HCT116 (cell line): ENCODE data around the gene WDR55. TPM values are rescaled to one million over a fixed set of nuclear protein-coding genes. Genes with fewer than 3 reads are reported as not detected.
"Not testable (repeated sequence)": the region's sequence is repeated elsewhere in the genome, so short reads cannot be mapped to it uniquely, and the experiment has no call there.

ENCODE experiments used
- ATAC-seq: fragments of 200-7000 bp; cut with Tn5 transposase; 2 replicates; pipeline ENCODE4 v1.9.1; 2020; ENCODE audit warnings: mild to moderate bottlenecking, moderate library complexity
- BruUV-seq: library from RNA; stranded (reverse); fragments of 400-500 nt; replicated peaks from 2 replicates; lab custom pipeline; 2021; lab: Mats Ljungman, UMichigan
- CTCF ChIA-PET: fragments of 300-600 bp; sonication (Branson Sonifier 250); formaldehyde crosslinking; loops from one replicate; lab custom pipeline; 2021; ENCODE audit warnings: antibody characterized with exemption; lab: Charles Lee
- POLR2A ChIA-PET: fragments of 300-600, 350-600 bp; sonication (Branson Sonifier 250); formaldehyde crosslinking; loops from one replicate; lab custom pipeline; 2021; ENCODE audit warnings: antibody characterized with exemption; lab: Charles Lee
- RAD21 ChIA-PET, 2 experiments: fragments of 300-600 bp; sonication (Branson Sonifier 250); formaldehyde crosslinking; loops; one replicate each; lab custom pipeline; 2023; ENCODE audit warnings: low total read pairs in 2 of 2; ENCODE audit not compliant: uncharacterized antibody in 2 of 2, unreplicated experiment in 2 of 2, low non-redundant PET in 1 of 2; lab: Charles Lee
- DNase-seq: peaks from one replicate; pipeline ENCODE4 v3.0.0-alpha.2; 2010; ENCODE audit warnings: low read depth, low spot score
- H2AFZ ChIP-seq: fragments of 200-600 bp; shearing (Covaris generic), sonication (generic); 2 replicates; pipeline ENCODE4 v1.6.1; 2017; ENCODE audit warnings: low read depth, mixed run types, mixed read lengths, antibody characterized with exemption, low read length; ENCODE audit not compliant: poor library complexity, severe bottlenecking
- H3K27ac ChIP-seq: 2 replicates; pipeline ENCODE4 v1.5.1; 2012; ENCODE audit warnings: low read depth, low read length
- H3K27me3 ChIP-seq: fragments of 200-600 bp; sonication (generic); 2 replicates; pipeline ENCODE4 v1.6.1; 2016; ENCODE audit warnings: mixed run types, low read length, mixed read lengths; ENCODE audit not compliant: insufficient read depth
- H3K36me3 ChIP-seq, 2 experiments: fragments of 200-500 bp in 1 of 2; fragments of 200-600 bp in 1 of 2; sonication (Bioruptor generic) in 1 of 2; sonication (generic) in 1 of 2; 2 replicates each; pipeline versions ENCODE4 v1.5.1 to v1.6.1; 2014 to 2016; ENCODE audit warnings: low read length in 2 of 2, inconsistent platforms in 1 of 2, mixed read lengths in 1 of 2, mixed run types in 1 of 2; ENCODE audit not compliant: insufficient read depth in 2 of 2, control insufficient read depth in 1 of 2
- H3K4me1 ChIP-seq, 2 experiments: fragments of 200-600 bp in 1 of 2; sonication (generic) in 1 of 2; 2 replicates each; pipeline versions ENCODE4 v1.5.1 to v1.6.1; 2012 to 2017; ENCODE audit warnings: low read length in 2 of 2, inconsistent platforms in 1 of 2, mild to moderate bottlenecking in 1 of 2, mixed read lengths in 1 of 2, mixed run types in 1 of 2, moderate library complexity in 1 of 2; ENCODE audit not compliant: insufficient read depth in 2 of 2, control insufficient read depth in 1 of 2
- H3K4me2 ChIP-seq: fragments of 200-600 bp; sonication (generic); 2 replicates; pipeline ENCODE4 v1.6.1; 2017; ENCODE audit warnings: mixed run types, low read length, mixed read lengths
- H3K4me3 ChIP-seq, 2 experiments: fragments of 200-600 bp in 1 of 2; sonication (generic) in 1 of 2; replicated peaks in 1 of 2; 2 replicates each; pipeline ENCODE4 v1.5.1; 2011 to 2016; ENCODE audit warnings: low read length in 2 of 2, control low read depth in 1 of 2, low read depth in 1 of 2, mild to moderate bottlenecking in 1 of 2, mixed read lengths in 1 of 2, mixed run types in 1 of 2
- H3K79me2 ChIP-seq: fragments of 200-600 bp; sonication (generic); 2 replicates; pipeline ENCODE4 v1.6.1; 2017; ENCODE audit warnings: mild to moderate bottlenecking, mixed run types, low read length, moderate library complexity, mixed read lengths; ENCODE audit not compliant: insufficient read depth
- H3K9ac ChIP-seq: fragments of 200-600 bp; sonication (generic); 2 replicates; pipeline ENCODE4 v1.6.1; 2016; ENCODE audit warnings: low read length, mixed read lengths
- H3K9me2 ChIP-seq: fragments of 200-600 bp; sonication (generic), shearing (Covaris generic); 2 replicates; pipeline ENCODE4 v1.6.1; 2017; ENCODE audit warnings: mixed run types, mild to moderate bottlenecking, moderate library complexity; ENCODE audit not compliant: insufficient read depth
- H3K9me3 ChIP-seq, 2 experiments: fragments of 200-500 bp in 1 of 2; fragments of 200-600 bp in 1 of 2; sonication (Bioruptor generic) in 1 of 2; sonication (generic) in 1 of 2; 2 replicates each; pipeline ENCODE4 v1.6.1; 2014 to 2017; ENCODE audit warnings: low read length in 2 of 2, mixed read lengths in 2 of 2, inconsistent platforms in 1 of 2, low read depth in 1 of 2, mild to moderate bottlenecking in 1 of 2, mixed run types in 1 of 2, moderate library complexity in 1 of 2; ENCODE audit not compliant: control insufficient read depth in 1 of 2, insufficient read depth in 1 of 2
- H4K20me1 ChIP-seq: fragments of 200-600 bp; sonication (generic), shearing (Covaris generic); 2 replicates; pipeline ENCODE4 v1.6.1; 2017; ENCODE audit warnings: mixed run types, mild to moderate bottlenecking, moderate library complexity; ENCODE audit not compliant: insufficient read depth
- CBX3 ChIP-seq: IDR thresholded peaks from 2 replicates; pipeline ENCODE4 v1.6.1; 2012; ENCODE audit warnings: low read depth
- ELF1 ChIP-seq: IDR thresholded peaks from 2 replicates; pipeline ENCODE4 v1.6.1; 2012; ENCODE audit warnings: low read depth, borderline replicate concordance
- EZH2phosphoT487 ChIP-seq: fragments of 200-600 bp; IDR thresholded peaks from 2 replicates; pipeline ENCODE4 v1.6.1; 2018; ENCODE audit warnings: antibody characterized with exemption, borderline replicate concordance
- POLR2A ChIP-seq: IDR thresholded peaks from 2 replicates; pipeline ENCODE4 v1.7.0; 2011; ENCODE audit warnings: borderline replicate concordance; ENCODE audit not compliant: insufficient read depth, insufficient read length; ENCODE audit errors: extremely low read depth
- POLR2AphosphoS5 ChIP-seq: IDR thresholded peaks from 2 replicates; pipeline ENCODE4 v1.6.1; 2011; ENCODE audit warnings: mild to moderate bottlenecking, low read depth, low read length, moderate library complexity
- SP1 ChIP-seq: IDR thresholded peaks from 2 replicates; pipeline ENCODE4 v1.6.1; 2012; ENCODE audit warnings: low read depth
- TCF7L2 ChIP-seq: IDR thresholded peaks from 2 replicates; pipeline ENCODE4 v1.7.0; 2011; ENCODE audit warnings: borderline replicate concordance, inconsistent platforms; ENCODE audit not compliant: insufficient read depth, insufficient read length; ENCODE audit errors: extremely low read depth
- intact Hi-C: fragments of 100-400 bp; cut with micrococcal nuclease; formaldehyde crosslinking; loops from 2 replicates; pipeline ENCODE4 v1.10.0; 2022
- total RNA-seq: library from RNA; stranded (reverse); gene quantifications from one replicate; pipeline ENCODE4 v1.2.1, GENCODE V29; 2021; ENCODE audit not compliant: unreplicated experiment
- TF ChIP-seq, protein P1 (sequence below): IDR thresholded peaks from 2 replicates; pipeline ENCODE4 v1.6.1; 2012
- TF ChIP-seq, protein P2 (sequence below): IDR thresholded peaks from 2 replicates; pipeline ENCODE4 v1.6.1; 2012; ENCODE audit warnings: low read depth

The WDR55 gene
- total RNA-seq, 1 experiment from 2014 or later: 37.2 TPM

DNA sequence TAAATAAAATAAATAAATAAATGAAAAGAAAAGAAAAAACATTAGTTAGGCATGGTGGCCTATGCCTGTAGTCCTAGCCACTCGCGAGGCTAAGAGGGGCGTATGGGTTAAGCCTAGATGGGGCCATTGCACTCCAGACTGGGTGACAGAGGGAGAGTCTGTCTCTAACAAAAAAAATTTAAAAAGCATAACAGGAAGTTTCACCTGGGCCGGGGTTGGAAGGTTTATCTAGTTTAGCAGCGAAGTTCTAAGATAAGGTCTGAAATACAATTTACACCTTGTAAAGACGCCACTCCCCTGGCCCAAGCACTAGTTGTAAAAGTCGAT lies 53.5 kb downstream of the WDR55 start:
- no peak for TF ChIP-seq TCF7L2
- TF ChIP-seq SP1: no peak
- no peak for TF ChIP-seq POLR2A
- TF ChIP-seq, protein P1, sequence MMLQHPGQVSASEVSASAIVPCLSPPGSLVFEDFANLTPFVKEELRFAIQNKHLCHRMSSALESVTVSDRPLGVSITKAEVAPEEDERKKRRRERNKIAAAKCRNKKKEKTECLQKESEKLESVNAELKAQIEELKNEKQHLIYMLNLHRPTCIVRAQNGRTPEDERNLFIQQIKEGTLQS: no peak
- no peak for TF ChIP-seq CBX3
- no peak for TF ChIP-seq ELF1
- TF ChIP-seq, protein P2, sequence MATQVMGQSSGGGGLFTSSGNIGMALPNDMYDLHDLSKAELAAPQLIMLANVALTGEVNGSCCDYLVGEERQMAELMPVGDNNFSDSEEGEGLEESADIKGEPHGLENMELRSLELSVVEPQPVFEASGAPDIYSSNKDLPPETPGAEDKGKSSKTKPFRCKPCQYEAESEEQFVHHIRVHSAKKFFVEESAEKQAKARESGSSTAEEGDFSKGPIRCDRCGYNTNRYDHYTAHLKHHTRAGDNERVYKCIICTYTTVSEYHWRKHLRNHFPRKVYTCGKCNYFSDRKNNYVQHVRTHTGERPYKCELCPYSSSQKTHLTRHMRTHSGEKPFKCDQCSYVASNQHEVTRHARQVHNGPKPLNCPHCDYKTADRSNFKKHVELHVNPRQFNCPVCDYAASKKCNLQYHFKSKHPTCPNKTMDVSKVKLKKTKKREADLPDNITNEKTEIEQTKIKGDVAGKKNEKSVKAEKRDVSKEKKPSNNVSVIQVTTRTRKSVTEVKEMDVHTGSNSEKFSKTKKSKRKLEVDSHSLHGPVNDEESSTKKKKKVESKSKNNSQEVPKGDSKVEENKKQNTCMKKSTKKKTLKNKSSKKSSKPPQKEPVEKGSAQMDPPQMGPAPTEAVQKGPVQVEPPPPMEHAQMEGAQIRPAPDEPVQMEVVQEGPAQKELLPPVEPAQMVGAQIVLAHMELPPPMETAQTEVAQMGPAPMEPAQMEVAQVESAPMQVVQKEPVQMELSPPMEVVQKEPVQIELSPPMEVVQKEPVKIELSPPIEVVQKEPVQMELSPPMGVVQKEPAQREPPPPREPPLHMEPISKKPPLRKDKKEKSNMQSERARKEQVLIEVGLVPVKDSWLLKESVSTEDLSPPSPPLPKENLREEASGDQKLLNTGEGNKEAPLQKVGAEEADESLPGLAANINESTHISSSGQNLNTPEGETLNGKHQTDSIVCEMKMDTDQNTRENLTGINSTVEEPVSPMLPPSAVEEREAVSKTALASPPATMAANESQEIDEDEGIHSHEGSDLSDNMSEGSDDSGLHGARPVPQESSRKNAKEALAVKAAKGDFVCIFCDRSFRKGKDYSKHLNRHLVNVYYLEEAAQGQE: no peak
- no peak for TF ChIP-seq EZH2phosphoT487
- no peak for TF ChIP-seq POLR2AphosphoS5
- BruUV-seq: TSS peak; percentile 93
- intact Hi-C loops: loop anchor here (2.0 to 5.0 kb wide), 5 partner anchors 53 to 476 kb away; partner anchors contain the start of genes ANKHD1 and WDR55
- Histone ChIP-seq H3K27ac (peak overlapping the region; percentile 80), H3K79me2 (no peaks in the 10 kb centered on the region), H3K27me3 (no peaks in the 10 kb centered on the region), H3K9me3 (no peaks in the 10 kb centered on the region), H4K20me1 (no peaks in the 10 kb centered on the region), H3K4me2 (peak overlapping the region; percentile 77), H3K9ac (peak overlapping the region; percentile 59), H3K36me3 (no peaks in the 10 kb centered on the region), H3K4me1 (peaks cover 12 to 28% of the 10 kb centered on the region in 2 experiments), H3K4me3 (peak overlapping the region in 1 of 2 experiments; percentile 42; a peak in 1 of 4 replicates), H3K9me2 (no peaks in the 10 kb centered on the region), H2AFZ (peak overlapping the region; percentile 98)
- DNase-seq (no peak), ATAC-seq (peak; percentile 4)
- ChIA-PET CTCF (interaction anchor here (0.7 to 2.7 kb wide), 7 partner anchors 29 to 478 kb away, joined by 3 to 27 read pairs (median 5); partner anchors contain the start of gene HBEGF), RAD21 (interaction anchor here in 1 of 2 experiments (0.6 kb wide), 1 partner anchor 43 kb away, joined by 3 read pairs; no protein-coding TSS in a partner anchor), POLR2A (interaction anchor here (1.0 to 2.4 kb wide), 6 partner anchors 7 to 372 kb away, joined by 3 to 9 read pairs (median 5); partner anchors contain the start of genes ANKHD1, HARS1, HARS2 and HBEGF)

DNA sequence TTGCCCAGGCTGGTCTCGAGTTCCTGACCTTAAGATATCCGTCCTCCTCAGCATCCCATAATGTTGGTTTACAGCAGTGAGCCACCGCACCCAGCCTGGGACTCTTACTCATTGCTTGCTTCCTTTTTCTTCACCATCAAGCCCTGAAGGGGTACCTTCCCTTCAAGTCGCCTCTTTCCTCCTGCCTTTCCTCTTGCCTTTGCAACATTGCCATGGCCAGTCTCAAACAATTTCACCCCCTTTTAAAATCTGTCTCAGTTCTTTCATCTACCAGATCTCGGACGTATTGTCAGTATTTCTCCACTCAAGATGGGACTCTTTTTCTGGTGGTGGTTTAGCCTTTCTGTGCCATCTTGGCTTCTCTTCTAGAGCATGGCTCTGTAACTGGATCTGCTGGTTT lies 56.0 kb downstream of the WDR55 start:
- DNase-seq: not testable (repeated sequence)
- CTCF ChIA-PET: interaction anchor here (0.7 to 2.7 kb wide), 10 partner anchors 82 to 481 kb away, joined by 3 to 27 read pairs (median 6); partner anchors contain the start of gene HBEGF
- POLR2A ChIA-PET: interaction anchor here (0.9 to 1.2 kb wide), 2 partner anchors 357 to 362 kb away, joined by 3 read pairs; no protein-coding TSS in a partner anchor

More for the DNA sequence above, 56.0 kb downstream of the WDR55 start:
- H3K9me3 ChIP-seq, H3K27ac ChIP-seq, H3K36me3 ChIP-seq, H3K4me3 ChIP-seq, ATAC-seq, H4K20me1 ChIP-seq, H3K79me2 ChIP-seq, H3K9me2 ChIP-seq, BruUV-seq, H3K9ac ChIP-seq, H3K27me3 ChIP-seq: not testable (repeated sequence)
- Histone ChIP-seq H3K4me2 (peak overlapping the region; percentile 77), H2AFZ (peak overlapping the region; percentile 44), H3K4me1 (peaks cover 12 to 37% of the 10 kb centered on the region in 2 experiments)
- RAD21 ChIA-PET: interaction anchor here in 1 of 2 experiments (0.7 kb wide), 1 partner anchor 476 kb away, joined by 3 read pairs; no protein-coding TSS in a partner anchor
- intact Hi-C loops: loop anchor here (10.0 kb wide), 1 partner anchor 284 kb away; no protein-coding TSS in a partner anchor
